GM06990 (cell line): ENCODE data around the gene KCND2.

ENCODE experiments used
- DNase-seq: peaks from one replicate; pipeline ENCODE4 v3.0.0-alpha.2; 2011; ENCODE audit not compliant: insufficient read length; ENCODE audit errors: extremely low read depth
- H3K27me3 ChIP-seq: replicated peaks from 2 replicates; pipeline ENCODE4 v1.6.0; 2011; ENCODE audit warnings: low read length; ENCODE audit not compliant: control insufficient read depth, insufficient read depth
- H3K36me3 ChIP-seq: 2 replicates; pipeline ENCODE4 v1.5.1; 2011; ENCODE audit warnings: low read length; ENCODE audit not compliant: control insufficient read depth, insufficient read depth
- H3K4me3 ChIP-seq: replicated peaks from 2 replicates; pipeline ENCODE4 v1.5.1; 2011; ENCODE audit warnings: low read depth, mild to moderate bottlenecking, control low read depth, low read length
- CTCF ChIP-seq: IDR thresholded peaks from 2 replicates; pipeline ENCODE4 v1.5.1; 2011; ENCODE audit warnings: low read length, control low read depth, mild to moderate bottlenecking, inconsistent platforms; ENCODE audit not compliant: insufficient read depth, poor library complexity, severe bottlenecking

The KCND2 gene

GRCh38 chr7:120718361-120718760 is 445.4 kb downstream of the KCND2 start:
- H3K4me3 ChIP-seq = no peak overlapping the region
- DNase-seq = no peak
- no peak for TF ChIP-seq CTCF
- no peaks in the 10 kb centered on the region for H3K27me3 ChIP-seq
- H3K36me3 ChIP-seq = no peaks in the 10 kb centered on the region

GRCh38 chr7:120720317-120720716 is 447.3 kb downstream of the KCND2 start:
- Histone ChIP-seq H3K36me3 (no peaks in the 10 kb centered on the region), H3K4me3 (no peak overlapping the region), H3K27me3 (no peaks in the 10 kb centered on the region)
- TF ChIP-seq CTCF = no peak
- DNase-seq = no peak

DNA sequence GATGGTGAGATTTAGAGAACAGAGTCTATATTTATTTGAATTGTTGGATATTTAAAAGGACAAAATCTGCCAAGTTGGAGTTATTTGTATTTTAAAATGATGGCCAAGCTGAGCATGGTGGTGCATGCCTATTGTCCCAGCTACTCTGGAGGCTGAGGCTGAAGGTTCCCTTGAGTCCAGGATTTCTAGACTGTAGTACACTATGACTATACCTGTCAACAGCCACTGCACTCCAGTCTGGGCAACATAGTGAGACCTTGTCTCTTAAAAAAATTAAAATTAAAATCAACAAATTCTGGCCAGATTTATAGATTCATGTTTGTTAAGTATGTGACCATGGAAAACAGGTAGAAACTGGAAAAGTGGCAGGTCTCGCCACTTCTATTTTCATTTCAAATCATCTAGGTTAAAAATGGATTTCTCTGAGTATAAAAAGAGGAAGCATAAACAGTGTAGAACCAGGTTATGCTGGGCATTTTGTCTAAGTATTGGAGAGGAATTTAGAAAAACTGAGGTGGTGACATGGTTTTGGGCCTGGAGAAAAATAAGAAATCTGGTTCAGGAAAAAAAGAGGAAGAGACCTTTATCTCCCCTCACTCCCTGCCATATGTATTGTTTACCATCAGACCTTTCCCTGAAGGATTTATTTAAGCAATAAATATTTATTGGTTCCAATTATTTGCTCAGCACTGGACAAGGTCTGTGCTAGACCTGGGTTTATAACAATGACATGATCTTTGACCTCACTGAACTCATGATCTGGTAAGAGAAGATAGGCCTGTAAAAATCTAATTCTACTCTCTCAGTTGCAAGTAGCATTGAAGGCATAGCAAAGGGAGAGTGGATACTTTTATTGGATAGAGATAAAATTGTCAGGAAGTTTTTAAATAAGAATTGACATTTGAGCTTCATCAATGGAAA is 450.8 kb downstream of the KCND2 start:
- no peak for DNase-seq
- Histone ChIP-seq H3K27me3 (no peaks in the 10 kb centered on the region), H3K4me3 (no peak overlapping the region), H3K36me3 (no peaks in the 10 kb centered on the region)
- no peak for TF ChIP-seq CTCF

DNA sequence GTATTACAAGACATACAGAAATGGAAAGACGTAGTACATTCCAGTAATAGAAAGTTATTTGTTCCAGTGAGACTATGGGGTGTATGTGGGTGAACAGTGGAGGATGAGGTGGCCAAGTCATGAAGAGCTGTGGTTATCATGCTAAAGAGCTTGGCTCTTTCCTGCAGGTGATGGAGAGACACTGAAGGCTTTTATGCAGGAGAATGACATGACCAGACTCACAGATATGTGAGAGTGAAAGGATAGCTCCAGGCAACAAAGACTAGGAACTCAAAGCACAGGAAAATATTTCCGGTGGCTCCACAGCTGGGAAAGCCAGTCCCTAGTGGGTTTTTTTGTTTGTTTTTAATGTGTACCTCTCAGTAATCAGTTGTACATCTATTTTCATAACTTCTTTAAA is 451.5 kb downstream of the KCND2 start:
- no peak overlapping the region for H3K4me3 ChIP-seq
- no peaks in the 10 kb centered on the region for H3K36me3 ChIP-seq
- TF ChIP-seq CTCF = no peak
- no peak for DNase-seq
- no peaks in the 10 kb centered on the region for H3K27me3 ChIP-seq

DNA sequence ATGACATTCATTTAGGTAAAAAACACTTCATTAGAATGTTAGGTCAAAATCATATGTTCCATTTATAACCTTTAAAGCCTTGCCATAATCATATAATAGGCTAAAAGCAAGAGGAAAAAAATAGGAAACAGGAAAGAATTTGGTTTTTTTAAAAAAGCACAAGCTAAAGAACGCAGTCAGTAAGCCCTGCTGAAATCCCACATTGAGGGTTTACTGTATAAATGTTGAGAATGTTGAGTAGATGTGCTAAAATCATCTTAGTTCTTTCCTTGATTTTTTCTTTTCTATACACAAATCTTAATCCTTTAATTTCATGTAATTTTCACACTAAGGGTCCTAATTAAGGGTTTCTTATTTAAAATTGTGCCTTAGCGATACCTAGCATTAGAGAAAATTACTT is 452.0 kb downstream of the KCND2 start:
- Histone ChIP-seq H3K27me3 (no peaks in the 10 kb centered on the region), H3K36me3 (no peaks in the 10 kb centered on the region), H3K4me3 (no peak overlapping the region)
- DNase-seq = no peak
- TF ChIP-seq CTCF = no peak
